Mucosa of rectum (tissue), 2 donors: ENCODE measurements around the gene MAP3K8.

Experiments used
- H3K27ac ChIP-seq, 2 donors: one replicate each; pipeline ENCODE4 v1.7.0; 2013; ENCODE audit warnings: inconsistent platforms in 2 of 2, low read depth in 2 of 2, low read length in 2 of 2
- H3K27me3 ChIP-seq, 2 donors: one replicate each; pipeline ENCODE4 v1.7.0; 2013; ENCODE audit warnings: low read length in 2 of 2; ENCODE audit not compliant: control insufficient read depth in 2 of 2, insufficient read depth in 2 of 2
- H3K36me3 ChIP-seq, 2 donors: one replicate each; pipeline ENCODE4 v1.7.0; 2013; ENCODE audit warnings: low read length in 2 of 2; ENCODE audit not compliant: control insufficient read depth in 2 of 2, insufficient read depth in 2 of 2
- H3K4me1 ChIP-seq, 2 donors: one replicate each; pipeline ENCODE4 v1.7.0; 2013; ENCODE audit warnings: low read length in 2 of 2, mild to moderate bottlenecking in 1 of 2; ENCODE audit not compliant: control insufficient read depth in 2 of 2, insufficient read depth in 2 of 2
- H3K4me3 ChIP-seq, 2 donors: one replicate each; pipeline ENCODE4 v1.7.0; 2013; ENCODE audit warnings: low read length in 2 of 2
- H3K9ac ChIP-seq, 2 donors: one replicate each; pipeline ENCODE4 v1.7.0; 2013; ENCODE audit warnings: low read length in 2 of 2, low read depth in 1 of 2, mild to moderate bottlenecking in 1 of 2
- H3K9me3 ChIP-seq, 2 donors: one replicate each; pipeline ENCODE4 v1.7.0; 2013; ENCODE audit warnings: low read length in 2 of 2; ENCODE audit not compliant: control insufficient read depth in 2 of 2
- donor health status: healthy.
- donor health status: Normal muscosa, but diverticular disease.

The MAP3K8 gene

DNA sequence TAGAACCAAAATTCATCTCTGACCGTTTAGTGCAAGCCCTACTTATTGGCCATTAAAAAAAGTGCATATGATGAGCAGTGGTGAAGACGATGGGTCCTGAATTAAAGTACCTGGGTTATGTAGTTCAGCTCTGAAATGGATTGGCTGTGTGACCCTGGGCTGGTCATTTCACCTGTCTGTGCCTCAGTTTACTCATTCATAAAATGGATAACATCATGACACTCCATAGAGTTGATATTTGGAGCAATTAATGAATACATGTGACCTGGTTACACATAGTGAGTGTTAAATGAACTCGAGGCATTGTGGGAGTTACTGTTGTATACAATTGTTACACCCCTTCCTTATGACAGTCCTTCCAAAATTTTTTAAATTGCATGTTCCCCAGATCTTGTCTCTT, 9.1 kb downstream of the MAP3K8 start:
- H3K4me3 ChIP-seq: no peak overlapping the region
- peaks cover 26 to 36% of the 10 kb centered on the region in 2 donors for H3K36me3 ChIP-seq
- no peak overlapping the region for H3K9ac ChIP-seq
- H3K27ac ChIP-seq: no peak overlapping the region
- no peaks in the 10 kb centered on the region for H3K9me3 ChIP-seq
- H3K27me3 ChIP-seq: no peaks in the 10 kb centered on the region
- H3K4me1 ChIP-seq: no peaks in the 10 kb centered on the region

DNA sequence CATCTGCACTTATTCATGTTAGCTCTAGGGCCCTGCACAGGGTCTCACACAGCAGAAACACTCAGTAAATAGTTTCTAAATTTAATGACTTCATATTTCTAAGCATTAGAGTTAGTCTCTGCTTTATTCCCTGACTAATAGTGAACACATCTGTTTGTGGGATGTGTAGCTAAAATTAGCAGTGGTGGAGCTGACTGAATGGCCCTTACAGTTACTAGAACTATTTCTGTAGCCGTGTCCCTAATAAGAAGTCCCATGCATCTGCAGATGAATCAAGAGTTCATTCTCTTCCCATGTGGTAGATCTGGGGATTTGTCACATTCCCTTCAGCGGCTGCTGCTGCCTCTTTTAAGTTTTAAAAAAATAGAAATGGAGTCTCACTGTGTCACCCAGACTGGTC, 11.7 kb downstream of the MAP3K8 start:
- peaks cover 34 to 48% of the 10 kb centered on the region in 2 donors for H3K36me3 ChIP-seq
- no peaks in the 10 kb centered on the region for H3K9me3 ChIP-seq
- H3K4me3 ChIP-seq: no peak overlapping the region
- no peaks in the 10 kb centered on the region for H3K4me1 ChIP-seq
- no peaks in the 10 kb centered on the region for H3K27me3 ChIP-seq
- H3K27ac ChIP-seq: no peak overlapping the region
- H3K9ac ChIP-seq: no peak overlapping the region

DNA sequence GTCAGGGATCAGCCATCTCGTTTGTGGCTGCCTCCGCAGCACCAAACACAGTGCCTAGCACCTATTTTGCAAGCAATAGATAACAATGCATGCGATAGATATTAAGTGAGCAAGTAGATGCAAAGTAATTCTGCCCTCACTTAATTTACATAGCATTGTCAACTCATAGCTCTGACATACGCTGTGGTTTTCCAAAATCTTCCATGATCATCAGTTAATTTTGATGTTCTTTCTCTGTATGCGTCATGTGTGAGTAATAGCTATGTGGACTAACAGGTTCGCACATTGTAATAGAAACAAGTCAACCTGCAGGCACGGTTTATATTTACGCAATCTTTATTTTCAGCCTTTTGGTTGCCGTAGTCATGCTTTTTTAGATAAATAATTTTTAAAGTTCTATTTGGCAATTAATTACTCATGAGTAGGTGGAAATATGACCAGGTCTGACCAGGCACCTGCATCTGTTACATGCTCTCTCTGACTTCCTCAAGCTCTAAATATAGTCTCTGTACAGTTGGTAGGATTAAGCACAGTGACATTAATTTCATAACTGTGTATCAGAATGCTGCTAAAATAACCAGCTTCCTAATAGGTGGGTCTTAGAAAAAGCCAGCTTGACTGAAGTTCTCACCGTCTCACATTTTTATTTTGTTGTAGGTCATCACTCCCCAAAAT, 13.3 kb downstream of the MAP3K8 start:
- no peaks in the 10 kb centered on the region for H3K27me3 ChIP-seq
- H3K36me3 ChIP-seq: peaks cover 32 to 41% of the 10 kb centered on the region in 2 donors
- no peak overlapping the region for H3K4me3 ChIP-seq
- no peak overlapping the region for H3K27ac ChIP-seq
- no peaks in the 10 kb centered on the region for H3K9me3 ChIP-seq
- H3K9ac ChIP-seq: no peak overlapping the region
- no peaks in the 10 kb centered on the region for H3K4me1 ChIP-seq

DNA sequence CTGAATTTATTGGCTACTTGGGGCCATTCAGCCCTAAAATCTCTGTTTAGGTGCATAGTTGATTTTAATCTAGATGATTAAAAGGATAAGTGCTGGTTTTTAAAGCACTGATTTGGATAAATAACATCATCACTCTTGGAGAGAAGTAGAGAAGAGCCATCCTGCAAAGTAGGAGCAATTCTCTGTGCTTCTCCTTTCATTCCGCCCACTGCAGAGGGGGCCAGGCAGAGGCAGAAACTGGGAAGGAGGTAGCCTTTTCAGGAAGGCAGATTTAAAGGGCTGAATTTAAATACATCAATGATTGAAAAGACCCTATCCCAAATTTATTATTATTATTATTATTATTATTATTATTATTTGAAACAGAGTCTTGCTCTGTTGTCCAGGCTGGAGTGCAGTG, 14.1 kb downstream of the MAP3K8 start:
- H3K27ac ChIP-seq: no peak overlapping the region
- no peaks in the 10 kb centered on the region for H3K27me3 ChIP-seq
- H3K9ac ChIP-seq: no peak overlapping the region
- no peaks in the 10 kb centered on the region for H3K9me3 ChIP-seq
- peaks cover 31 to 36% of the 10 kb centered on the region in 2 donors for H3K36me3 ChIP-seq
- no peaks in the 10 kb centered on the region for H3K4me1 ChIP-seq
- no peak overlapping the region for H3K4me3 ChIP-seq

DNA sequence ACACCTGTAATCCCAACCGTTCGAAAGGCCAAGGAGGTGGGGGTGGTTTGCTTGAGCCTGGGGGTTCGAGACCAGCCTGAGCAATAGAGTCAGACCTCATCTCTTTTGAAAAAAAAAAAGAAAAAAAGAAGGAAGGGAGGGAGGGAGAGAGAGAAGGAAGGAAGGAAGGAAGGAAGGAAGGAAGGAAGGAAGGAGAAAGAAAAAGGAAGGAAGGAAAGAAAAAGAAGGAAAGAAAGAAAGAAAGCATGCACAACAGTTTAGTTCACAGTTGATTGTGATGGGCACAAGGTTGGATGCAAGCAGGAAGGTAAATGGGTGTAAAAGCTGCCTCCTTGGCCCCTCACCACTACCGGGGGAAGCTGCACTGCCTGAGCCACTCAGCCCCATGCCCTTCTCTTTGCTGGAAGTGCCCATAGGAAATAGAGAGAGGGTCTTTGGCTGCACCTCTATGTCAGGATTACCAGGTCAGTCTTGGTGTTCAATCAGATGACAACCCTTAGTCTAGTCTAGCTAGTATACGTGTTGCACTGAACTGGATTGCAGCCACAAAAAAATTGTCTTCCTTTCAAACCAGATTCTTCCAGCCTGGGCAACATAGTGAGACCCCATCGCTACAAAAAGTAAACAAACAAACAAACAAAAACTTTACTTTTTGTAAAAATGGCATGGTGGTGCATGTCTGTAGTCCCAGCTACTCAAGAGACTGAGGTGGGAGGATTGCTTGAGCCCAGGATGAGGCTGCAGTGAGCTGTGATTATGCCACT, 20.0 kb downstream of the MAP3K8 start:
- Histone ChIP-seq H3K4me1 (peaks cover 6 to 7% of the 10 kb centered on the region in 2 donors), H3K9me3 (no peaks in the 10 kb centered on the region), H3K27ac (peak overlapping the region; percentile 52 to 62), H3K9ac (no peak overlapping the region), H3K27me3 (no peaks in the 10 kb centered on the region), H3K36me3 (peaks cover 31 to 36% of the 10 kb centered on the region in 2 donors), H3K4me3 (no peak overlapping the region)

DNA sequence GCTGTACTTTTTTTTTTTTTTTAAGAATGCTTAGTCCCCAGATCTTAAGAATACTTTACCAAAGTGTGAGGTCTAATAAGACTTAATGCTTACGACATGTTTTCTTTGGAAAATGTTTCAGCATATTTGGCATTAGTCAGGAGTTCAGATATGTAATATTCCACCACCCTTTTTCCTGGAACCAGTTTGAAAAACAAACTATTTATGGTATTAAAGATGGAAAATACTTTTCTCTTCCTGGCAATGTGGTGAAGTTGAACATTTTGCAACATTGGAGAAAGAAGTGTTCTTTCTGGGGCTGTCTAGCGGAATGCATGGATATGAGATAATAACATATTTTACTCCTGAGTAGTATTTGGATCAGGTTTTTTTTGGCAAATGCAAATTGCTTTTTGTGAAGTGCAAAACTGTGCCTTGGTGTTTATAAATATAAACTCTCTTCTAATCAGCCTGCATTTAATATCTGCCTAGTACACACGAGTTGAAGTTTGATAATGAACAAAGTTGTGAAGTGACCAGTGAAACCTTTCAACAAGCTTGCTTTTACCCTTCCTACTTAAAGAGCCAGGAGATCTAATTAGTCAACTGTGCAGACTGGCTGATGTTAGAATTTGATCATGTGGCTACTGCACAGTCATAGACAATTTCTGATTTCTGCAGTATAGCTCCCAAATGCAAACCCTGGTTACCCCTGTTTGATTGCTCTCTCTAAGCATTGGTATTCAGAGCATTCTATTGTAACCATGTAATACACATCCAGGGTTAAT, 20.9 kb downstream of the MAP3K8 start:
- H3K27ac ChIP-seq: peak overlapping the region in 1 of 2 donors; percentile 52
- peaks cover 7 to 9% of the 10 kb centered on the region in 2 donors for H3K4me1 ChIP-seq
- H3K9ac ChIP-seq: no peak overlapping the region
- H3K27me3 ChIP-seq: no peaks in the 10 kb centered on the region
- H3K36me3 ChIP-seq: peaks cover 30 to 38% of the 10 kb centered on the region in 2 donors
- no peaks in the 10 kb centered on the region for H3K9me3 ChIP-seq
- H3K4me3 ChIP-seq: no peak overlapping the region

DNA sequence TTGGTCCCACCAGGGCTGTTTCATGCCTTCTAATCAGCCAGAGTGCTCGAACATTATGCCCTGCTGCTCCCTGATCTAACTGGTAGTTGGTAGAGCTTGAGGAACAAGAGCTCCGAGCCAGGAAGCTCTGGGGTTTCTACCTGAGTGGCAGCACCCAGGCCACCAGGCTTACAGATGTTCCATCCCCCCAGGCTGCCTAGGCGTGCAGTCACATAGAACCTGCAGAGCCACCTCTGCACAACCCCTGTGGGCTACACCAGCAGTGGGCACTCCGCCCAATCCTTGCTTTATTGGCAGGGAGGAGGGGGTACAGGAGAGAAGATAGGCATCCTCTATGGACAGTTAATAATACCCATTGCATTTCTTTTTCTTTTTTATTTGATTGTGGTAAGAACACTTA, 21.8 kb downstream of the MAP3K8 start:
- H3K4me1 ChIP-seq: peaks cover 7 to 9% of the 10 kb centered on the region in 2 donors
- H3K27ac ChIP-seq: peak overlapping the region in 1 of 2 donors; percentile 35
- H3K9me3 ChIP-seq: no peaks in the 10 kb centered on the region
- no peak overlapping the region for H3K4me3 ChIP-seq
- no peaks in the 10 kb centered on the region for H3K27me3 ChIP-seq
- no peak overlapping the region for H3K9ac ChIP-seq
- peaks cover 32 to 39% of the 10 kb centered on the region in 2 donors for H3K36me3 ChIP-seq

DNA sequence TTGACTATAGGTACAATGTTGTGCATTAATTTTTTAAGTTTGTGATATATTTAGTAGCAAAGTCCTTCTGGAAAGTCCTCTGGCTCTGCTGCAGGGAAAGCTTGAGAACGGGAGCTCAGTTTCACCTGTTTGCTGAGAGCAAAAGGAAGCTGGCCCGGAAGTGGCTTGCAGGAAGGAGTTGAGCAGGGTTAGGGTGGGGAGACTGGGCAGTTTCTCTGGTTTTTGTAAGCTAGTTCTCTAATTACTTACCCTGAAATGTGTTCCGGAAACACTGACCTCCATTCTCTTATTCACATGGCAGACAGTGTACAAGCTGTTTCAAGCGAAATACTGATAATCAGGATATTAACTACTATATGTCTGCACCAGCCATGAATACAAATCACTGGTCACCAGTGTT, 22.3 kb downstream of the MAP3K8 start:
- Histone ChIP-seq H3K27ac (peak overlapping the region; percentile 35 to 44), H3K4me1 (peaks cover 7 to 9% of the 10 kb centered on the region in 2 donors), H3K36me3 (peaks cover 36 to 42% of the 10 kb centered on the region in 2 donors), H3K4me3 (no peak overlapping the region), H3K9me3 (no peaks in the 10 kb centered on the region), H3K9ac (no peak overlapping the region), H3K27me3 (no peaks in the 10 kb centered on the region)

DNA sequence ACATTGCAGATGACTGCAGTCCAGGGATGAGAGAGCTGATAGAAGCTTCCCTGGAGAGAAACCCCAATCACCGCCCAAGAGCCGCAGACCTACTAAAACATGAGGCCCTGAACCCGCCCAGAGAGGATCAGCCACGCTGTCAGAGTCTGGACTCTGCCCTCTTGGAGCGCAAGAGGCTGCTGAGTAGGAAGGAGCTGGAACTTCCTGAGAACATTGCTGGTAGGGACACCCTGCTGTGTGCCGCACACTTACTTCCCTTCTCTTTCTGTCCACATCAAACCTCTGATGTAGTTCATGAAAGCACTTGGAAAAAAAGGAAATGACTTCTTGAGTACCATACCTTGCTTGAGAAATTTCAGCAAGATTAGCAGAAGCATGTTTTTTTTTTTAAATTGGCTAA, 25.3 kb downstream of the MAP3K8 start:
- H3K4me1 ChIP-seq: peaks cover 7 to 9% of the 10 kb centered on the region in 2 donors
- peak overlapping the region in 1 of 2 donors; percentile 18 for H3K27ac ChIP-seq
- H3K4me3 ChIP-seq: no peak overlapping the region
- no peaks in the 10 kb centered on the region for H3K9me3 ChIP-seq
- no peak overlapping the region for H3K9ac ChIP-seq
- H3K36me3 ChIP-seq: peaks cover 35 to 36% of the 10 kb centered on the region in 2 donors
- no peaks in the 10 kb centered on the region for H3K27me3 ChIP-seq

DNA sequence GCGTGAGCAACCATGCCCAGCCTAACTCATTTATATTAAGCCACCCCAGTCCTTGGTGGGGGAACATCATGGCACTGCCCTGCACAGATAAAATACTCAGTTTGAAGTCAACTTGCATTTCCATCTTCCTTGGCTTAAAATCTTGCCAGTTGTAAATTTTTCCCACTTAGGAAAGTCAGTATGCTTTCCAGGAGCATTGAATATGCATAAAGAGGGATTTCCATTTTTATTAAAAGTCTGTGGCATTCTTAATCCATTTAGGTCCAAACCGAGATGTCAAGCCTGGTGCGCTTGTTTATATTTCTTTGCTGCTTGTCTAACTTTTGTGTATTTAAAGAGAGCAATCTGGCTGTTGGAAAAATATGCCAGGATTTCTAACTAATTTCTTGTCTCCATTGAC, 26.1 kb downstream of the MAP3K8 start:
- no peak overlapping the region for H3K9ac ChIP-seq
- H3K9me3 ChIP-seq: no peaks in the 10 kb centered on the region
- H3K4me1 ChIP-seq: peaks cover 7% of the 10 kb centered on the region in 2 donors
- peaks cover 35 to 36% of the 10 kb centered on the region in 2 donors for H3K36me3 ChIP-seq
- H3K4me3 ChIP-seq: no peak overlapping the region
- H3K27me3 ChIP-seq: no peaks in the 10 kb centered on the region
- no peak overlapping the region for H3K27ac ChIP-seq
